NB4 (cell line): ENCODE data around the gene PAQR8.

Experiments used
- DNase-seq: peaks from one replicate; pipeline ENCODE4 v3.0.0; 2010; ENCODE audit warnings: low read depth
- H3K4me3 ChIP-seq: one replicate; pipeline ENCODE4 v1.5.1; 2011; ENCODE audit warnings: mild to moderate bottlenecking, low read depth, low read length, moderate library complexity
- CTCF ChIP-seq: IDR thresholded peaks from one replicate; pipeline ENCODE4 v1.5.1; 2012; ENCODE audit warnings: low read depth, low read length
- MYC ChIP-seq: IDR thresholded peaks from 2 replicates; pipeline ENCODE4 v1.6.1; 2011; ENCODE audit warnings: low read depth, low read length
- POLR2A ChIP-seq: IDR thresholded peaks from 2 replicates; pipeline ENCODE4 v1.6.1; 2011; ENCODE audit warnings: mild to moderate bottlenecking; ENCODE audit not compliant: insufficient read length; ENCODE audit errors: extremely low read depth
- TF ChIP-seq, protein P1 (sequence below): IDR thresholded peaks from 2 replicates; pipeline ENCODE4 v1.6.1; 2011; ENCODE audit warnings: low read depth, low read length

PAQR8 gene

GRCh38 chr6:52361414-52361944 lies 472 bp upstream of the PAQR8 start:
- DNase-seq, result peak; percentile 29

DNA sequence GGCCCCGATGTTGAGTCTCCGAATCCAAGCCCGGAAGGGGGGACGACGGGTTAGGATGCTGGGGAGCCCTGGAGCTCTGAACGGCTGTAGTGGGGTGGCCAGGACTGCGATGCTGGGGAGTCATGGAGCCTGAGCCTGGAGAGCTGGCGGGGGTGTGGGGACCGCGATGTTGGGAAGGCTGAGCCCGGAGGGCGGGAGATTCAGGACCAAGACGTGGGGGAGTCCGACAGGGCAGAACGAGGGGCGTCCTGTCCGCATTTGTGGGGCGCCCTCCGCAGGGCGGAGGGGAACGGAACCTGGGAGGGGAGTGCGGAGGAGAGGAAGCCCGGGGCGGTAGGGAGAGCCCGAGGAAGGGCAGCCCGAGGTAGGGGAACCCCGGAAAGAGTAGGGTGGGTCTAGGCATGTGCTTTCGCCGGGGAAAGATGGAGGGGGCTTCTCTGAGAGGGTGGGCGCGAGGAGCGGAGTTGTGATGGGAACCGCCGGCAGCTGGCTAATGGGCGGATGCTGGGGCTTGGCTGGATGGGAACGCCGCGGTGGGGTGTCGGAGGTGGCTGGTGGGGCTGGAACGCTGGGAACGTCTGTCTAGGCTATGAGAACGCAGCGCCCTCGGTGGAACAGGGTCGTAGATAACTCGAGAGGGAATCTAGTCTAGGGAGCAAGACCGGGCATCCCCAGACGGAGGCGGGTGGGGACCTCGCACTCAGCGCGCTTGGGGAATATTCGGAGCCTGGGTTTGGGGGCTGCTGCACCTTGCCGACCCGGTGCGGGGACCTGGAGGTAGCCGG lies 684 bp downstream of the PAQR8 start:
- H3K4me3 ChIP-seq, result peak overlapping the region; percentile 72
- DNase-seq, result no peak
- TF ChIP-seq, protein P1, sequence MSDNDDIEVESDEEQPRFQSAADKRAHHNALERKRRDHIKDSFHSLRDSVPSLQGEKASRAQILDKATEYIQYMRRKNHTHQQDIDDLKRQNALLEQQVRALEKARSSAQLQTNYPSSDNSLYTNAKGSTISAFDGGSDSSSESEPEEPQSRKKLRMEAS, result no peak
- TF ChIP-seq CTCF (peak; percentile 7), POLR2A (no peak), MYC (0 out of 2 replicates have a peak, but pooled peaks have one; percentile 18)

More at GRCh38 chr6:52361414-52361944, 472 bp upstream of the PAQR8 start:
- TF ChIP-seq CTCF (no peak), MYC (no peak), POLR2A (no peak)
- TF ChIP-seq, protein P1, result no peak
- H3K4me3 ChIP-seq, result peak overlapping the region; percentile 54

GRCh38 chr6:52363228-52363867 lies 1.4 kb downstream of the PAQR8 start:
- no peak for DNase-seq
- TF ChIP-seq POLR2A (no peak), MYC (no peak), CTCF (no peak)
- TF ChIP-seq, protein P1, result no peak
- H3K4me3 ChIP-seq, result peak overlapping the region; percentile 72

DNA sequence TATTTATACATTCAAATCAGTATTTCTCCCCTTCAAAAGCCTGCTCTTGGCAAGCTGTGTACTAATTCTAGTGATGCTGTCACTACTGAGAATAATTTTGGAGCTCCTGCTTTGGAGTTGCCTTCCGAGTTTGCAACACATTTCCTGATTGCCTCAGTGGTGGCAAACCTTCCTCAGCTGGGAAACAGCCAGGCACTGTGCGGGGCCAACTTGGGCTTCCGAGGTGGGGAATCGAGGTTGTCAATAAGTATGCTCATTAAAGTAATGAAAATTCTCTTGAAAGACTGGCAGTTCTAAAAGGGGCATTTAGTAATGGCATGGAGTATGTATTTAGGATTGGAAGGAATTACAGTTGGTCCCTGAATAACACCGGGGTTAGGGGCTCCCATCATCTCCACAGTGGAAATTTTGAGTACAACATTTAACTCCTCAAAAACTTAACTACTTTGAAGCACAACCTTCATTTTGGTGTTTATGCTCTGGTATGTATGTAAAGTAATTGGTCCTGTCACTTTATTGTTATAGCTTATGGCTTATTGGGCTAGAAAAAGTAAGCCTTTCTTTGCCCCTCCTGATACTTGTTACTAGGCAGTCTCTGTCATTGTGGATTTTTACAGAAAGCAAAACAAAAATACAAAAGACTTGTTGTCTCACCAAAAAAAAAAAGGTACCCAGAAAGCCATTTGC lies 2.7 kb downstream of the PAQR8 start:
- no peak overlapping the region for H3K4me3 ChIP-seq
- TF ChIP-seq, protein P1, result no peak
- TF ChIP-seq MYC, result no peak
- no peak for TF ChIP-seq POLR2A
- no peak for TF ChIP-seq CTCF
- no peak for DNase-seq

- H3K4me3 ChIP-seq, result no peak overlapping the region
- DNase-seq, result no peak
- TF ChIP-seq, protein P1, result no peak
- TF ChIP-seq CTCF (no peak), MYC (no peak), POLR2A (no peak)
Measured at GRCh38 chr6:52365317-52365716, 3.4 kb downstream of the PAQR8 start.
